IMR-90 (cell line): Measurements from ENCODE around the gene PIEZO2. TPM values are rescaled to one million over a fixed set of nuclear protein-coding genes. Genes with fewer than 3 reads are reported as not detected.

Experiments used
- ATAC-seq: fragments of 200-7000 bp; cut with Tn5 transposase; 2 replicates; pipeline ENCODE4 v1.9.1; 2020; ENCODE audit warnings: low read depth, mild to moderate bottlenecking, moderate library complexity
- BruUV-seq: library from RNA; stranded (reverse); fragments of 400-500 nt; replicated peaks from 2 replicates; lab custom pipeline; 2021; lab: Mats Ljungman, UMichigan
- CTCF ChIA-PET: fragments of 300-600 bp; formaldehyde crosslinking; extraction: SDS; loops from one replicate; lab custom pipeline; 2021; ENCODE audit warnings: antibody characterized with exemption; lab: Yijun Ruan, JAX
- POLR2A ChIA-PET: fragments of 300-600 bp; sonication (Branson Sonifier 250); formaldehyde crosslinking; loops from one replicate; lab custom pipeline; 2022; ENCODE audit warnings: antibody characterized with exemption; ENCODE audit not compliant: unreplicated experiment; lab: Charles Lee
- DNase-seq: peaks from one replicate; pipeline ENCODE4 v3.0.0; 2013
- H2AFZ ChIP-seq: replicated peaks from 2 replicates; pipeline ENCODE3; 2013; ENCODE audit warnings: low read length, mild to moderate bottlenecking; ENCODE audit not compliant: poor library complexity
- H2AK5ac ChIP-seq: 2 replicates; pipeline ENCODE4 v1.6.1; 2013; ENCODE audit warnings: low read depth, low read length, inconsistent platforms
- H2AK9ac ChIP-seq: replicated peaks from 2 replicates; pipeline ENCODE3; 2013; ENCODE audit warnings: mild to moderate bottlenecking, low read depth, low read length, moderate library complexity; ENCODE audit not compliant: poor library complexity
- H2BK120ac ChIP-seq: 2 replicates; pipeline ENCODE4 v1.6.1; 2013; ENCODE audit warnings: low read depth, low read length, inconsistent platforms
- H2BK15ac ChIP-seq: 3 replicates; pipeline ENCODE4 v1.6.1; 2013; ENCODE audit warnings: low read depth, low read length, inconsistent platforms
- H2BK20ac ChIP-seq: 2 replicates; pipeline ENCODE4 v1.6.1; 2013; ENCODE audit warnings: low read depth, mild to moderate bottlenecking, inconsistent platforms, low read length, moderate library complexity
- H2BK5ac ChIP-seq: 2 replicates; pipeline ENCODE4 v1.6.1; 2013; ENCODE audit warnings: mild to moderate bottlenecking, low read depth, low read length, inconsistent platforms; ENCODE audit not compliant: poor library complexity, severe bottlenecking
- H3K14ac ChIP-seq: replicated peaks from 2 replicates; pipeline ENCODE4 v1.6.1; 2013; ENCODE audit warnings: low read depth, low read length, inconsistent platforms
- H3K18ac ChIP-seq: 2 replicates; pipeline ENCODE4 v1.6.1; 2013; ENCODE audit warnings: low read depth, low read length, control low read depth
- H3K23ac ChIP-seq: 2 replicates; pipeline ENCODE4 v1.6.1; 2013; ENCODE audit warnings: low read depth, low read length, inconsistent platforms
- H3K27ac ChIP-seq: 2 replicates; pipeline ENCODE4 v1.5.1; 2013; ENCODE audit warnings: mild to moderate bottlenecking, control low read depth, low read length; ENCODE audit not compliant: insufficient read depth
- H3K27me3 ChIP-seq: 2 replicates; pipeline ENCODE4 v1.6.1; 2013; ENCODE audit warnings: low read length; ENCODE audit not compliant: control insufficient read depth, insufficient read depth
- H3K36me3 ChIP-seq: 2 replicates; pipeline ENCODE4 v1.6.1; 2013; ENCODE audit warnings: low read length, mixed read lengths; ENCODE audit not compliant: control insufficient read depth, insufficient read depth
- H3K4ac ChIP-seq: 2 replicates; pipeline ENCODE4 v1.6.1; 2013; ENCODE audit warnings: low read depth, low read length, inconsistent platforms
- H3K4me1 ChIP-seq: 2 replicates; pipeline ENCODE4 v1.6.1; 2013; ENCODE audit warnings: low read length, mixed read lengths; ENCODE audit not compliant: control insufficient read depth, insufficient read depth
- H3K4me2 ChIP-seq: 2 replicates; pipeline ENCODE4 v1.6.1; 2013; ENCODE audit warnings: low read depth, mild to moderate bottlenecking, control low read depth, low read length, moderate library complexity
- H3K4me3 ChIP-seq: 2 replicates; pipeline ENCODE4 v1.5.1; 2013; ENCODE audit warnings: low read depth, mild to moderate bottlenecking, control low read depth, low read length, moderate library complexity; ENCODE audit not compliant: insufficient read depth
- H3K56ac ChIP-seq: 2 replicates; pipeline ENCODE4 v1.6.1; 2013; ENCODE audit warnings: low read length, inconsistent platforms; ENCODE audit not compliant: insufficient read depth; ENCODE audit errors: extremely low read depth
- H3K79me1 ChIP-seq, 2 experiments: 2 replicates each; pipeline ENCODE4 v1.6.1; 2013; ENCODE audit warnings: low read length in 2 of 2, inconsistent platforms in 1 of 2, low read depth in 1 of 2
- H3K9ac ChIP-seq: 2 replicates; pipeline ENCODE4 v1.6.1; 2013; ENCODE audit warnings: low read depth, low read length, control low read depth
- H3K9me1 ChIP-seq: 2 replicates; pipeline ENCODE4 v1.6.1; 2013; ENCODE audit warnings: low read length, inconsistent platforms; ENCODE audit not compliant: insufficient read depth
- H3K9me3 ChIP-seq: 2 replicates; pipeline ENCODE4 v1.6.1; 2013; ENCODE audit warnings: low read length; ENCODE audit not compliant: control insufficient read depth, insufficient read depth
- H4K20me1 ChIP-seq: 2 replicates; pipeline ENCODE4 v1.6.1; 2013; ENCODE audit warnings: low read length, inconsistent platforms; ENCODE audit not compliant: insufficient read depth
- H4K5ac ChIP-seq: 2 replicates; pipeline ENCODE4 v1.6.1; 2013; ENCODE audit warnings: mild to moderate bottlenecking, low read depth, low read length, control low read depth
- H4K8ac ChIP-seq, 2 experiments: 2 replicates each; pipeline ENCODE4 v1.6.1; 2013; ENCODE audit warnings: low read depth in 2 of 2, low read length in 2 of 2, control low read depth in 1 of 2, inconsistent platforms in 1 of 2
- H4K91ac ChIP-seq: 2 replicates; pipeline ENCODE4 v1.6.1; 2013; ENCODE audit warnings: low read depth, low read length, inconsistent platforms; ENCODE audit not compliant: insufficient read depth
- BHLHE40 ChIP-seq: fragments of 150-350 bp; IDR thresholded peaks from 2 replicates; pipeline ENCODE4 v1.6.1; 2016; ENCODE audit warnings: mild to moderate bottlenecking, low read depth, low read length
- CEBPB ChIP-seq: IDR thresholded peaks from 2 replicates; pipeline ENCODE4 v1.6.1; 2012; ENCODE audit warnings: low read depth, low read length, improper control_type of control experiment
- CHD1 ChIP-seq: IDR thresholded peaks from 2 replicates; pipeline ENCODE4 v1.6.1; 2012; ENCODE audit warnings: low read depth, low read length, improper control_type of control experiment
- CTCF ChIP-seq: conservative IDR thresholded peaks from 2 replicates; pipeline ENCODE4 v1.5.1; 2012; ENCODE audit warnings: mild to moderate bottlenecking, low read depth, low read length, improper control_type of control experiment
- ELK1 ChIP-seq: fragments of 150-350 bp; IDR thresholded peaks from 2 replicates; pipeline ENCODE4 v1.6.1; 2016; ENCODE audit warnings: low read depth, mild to moderate bottlenecking, low read length, moderate library complexity, borderline replicate concordance
- FOS ChIP-seq: fragments of 150-350 bp; IDR thresholded peaks from 2 replicates; pipeline ENCODE4 v1.6.1; 2016; ENCODE audit warnings: low read depth, low read length
- MAFK ChIP-seq: IDR thresholded peaks from 2 replicates; pipeline ENCODE4 v1.6.1; 2012; ENCODE audit warnings: low read depth, low read length, improper control_type of control experiment
- MAZ ChIP-seq: IDR thresholded peaks from 2 replicates; pipeline ENCODE4 v1.6.1; 2012; ENCODE audit warnings: low read depth, mild to moderate bottlenecking, low read length, improper control_type of control experiment, moderate library complexity, borderline replicate concordance
- MXI1 ChIP-seq: IDR thresholded peaks from 2 replicates; pipeline ENCODE4 v1.6.1; 2012; ENCODE audit warnings: low read depth, mild to moderate bottlenecking, low read length, moderate library complexity, borderline replicate concordance
- POLR2A ChIP-seq: IDR thresholded peaks from 2 replicates; pipeline ENCODE4 v1.6.1; 2012; ENCODE audit warnings: mild to moderate bottlenecking, low read depth, low read length
- RAD21 ChIP-seq: IDR thresholded peaks from 2 replicates; pipeline ENCODE4 v1.6.1; 2012; ENCODE audit warnings: low read length, improper control_type of control experiment
- RCOR1 ChIP-seq: IDR thresholded peaks from 2 replicates; pipeline ENCODE4 v1.6.1; 2012; ENCODE audit warnings: mild to moderate bottlenecking, low read length, improper control_type of control experiment; ENCODE audit not compliant: insufficient replicate concordance
- RFX5 ChIP-seq: IDR thresholded peaks from 2 replicates; pipeline ENCODE4 v1.8.0; 2012; ENCODE audit warnings: low read depth, mild to moderate bottlenecking, low read length, moderate library complexity
- SMC3 ChIP-seq: fragments of 150-350 bp; IDR thresholded peaks from 2 replicates; pipeline ENCODE4 v1.6.1; 2016; ENCODE audit warnings: low read depth, mild to moderate bottlenecking, antibody characterized with exemption, low read length, moderate library complexity
- USF2 ChIP-seq: fragments of 150-350 bp; IDR thresholded peaks from 2 replicates; pipeline ENCODE4 v1.6.1; 2017; ENCODE audit warnings: mild to moderate bottlenecking, antibody characterized with exemption, low read length, low read depth
- WGBS, 2 experiments: methylation state at CpG; one replicate each; pipeline versions ENCODE4 v1.1.5 to v1.1.7; 2013; ENCODE audit warnings: missing lambda C conversion rate in 2 of 2; ENCODE audit not compliant: insufficient read length in 1 of 2; ENCODE audit errors: extremely low coverage in 2 of 2; 5-methylcytosine and 5-hydroxymethylcytosine counted together
- dilution Hi-C: fragments of 300-500 bp; cut with HindIII; formaldehyde crosslinking; loops from one replicate; pipeline ENCODE4 v1.14.3; 2018; ENCODE audit warnings: low sequenced_read_pairs; ENCODE audit not compliant: unreplicated experiment
- in situ Hi-C: fragments of 300-500 bp; cut with MboI; formaldehyde crosslinking; loops from 3 replicates; pipeline ENCODE4 v1.14.3; 2019; ENCODE audit warnings: low sequenced_read_pairs, inconsistent platforms, mixed read lengths
- intact Hi-C: fragments of 100-400 bp; cut with micrococcal nuclease; formaldehyde crosslinking; loops from 2 replicates; pipeline ENCODE4 v1.10.0; 2022
- polyA plus RNA-seq, 3 experiments: library from polyadenylated mRNA; depleted of rRNA; stranded (reverse); fragments of >200 nt; gene quantifications; 2 replicates each; pipeline ENCODE4 v1.2.3, GENCODE V29; 2012; ENCODE audit warnings: low replicate concordance in 1 of 3
- total RNA-seq: library from RNA; depleted of rRNA; stranded (reverse); fragments of >200 nt; gene quantifications from 2 replicates; pipeline ENCODE4 v1.2.3, GENCODE V29; 2012

PIEZO2 gene
- total and polyA plus RNA-seq, 2 of the 4 experiments (the other 2 are of a cell fraction) = 2.4 to 4.1 TPM

DNA sequence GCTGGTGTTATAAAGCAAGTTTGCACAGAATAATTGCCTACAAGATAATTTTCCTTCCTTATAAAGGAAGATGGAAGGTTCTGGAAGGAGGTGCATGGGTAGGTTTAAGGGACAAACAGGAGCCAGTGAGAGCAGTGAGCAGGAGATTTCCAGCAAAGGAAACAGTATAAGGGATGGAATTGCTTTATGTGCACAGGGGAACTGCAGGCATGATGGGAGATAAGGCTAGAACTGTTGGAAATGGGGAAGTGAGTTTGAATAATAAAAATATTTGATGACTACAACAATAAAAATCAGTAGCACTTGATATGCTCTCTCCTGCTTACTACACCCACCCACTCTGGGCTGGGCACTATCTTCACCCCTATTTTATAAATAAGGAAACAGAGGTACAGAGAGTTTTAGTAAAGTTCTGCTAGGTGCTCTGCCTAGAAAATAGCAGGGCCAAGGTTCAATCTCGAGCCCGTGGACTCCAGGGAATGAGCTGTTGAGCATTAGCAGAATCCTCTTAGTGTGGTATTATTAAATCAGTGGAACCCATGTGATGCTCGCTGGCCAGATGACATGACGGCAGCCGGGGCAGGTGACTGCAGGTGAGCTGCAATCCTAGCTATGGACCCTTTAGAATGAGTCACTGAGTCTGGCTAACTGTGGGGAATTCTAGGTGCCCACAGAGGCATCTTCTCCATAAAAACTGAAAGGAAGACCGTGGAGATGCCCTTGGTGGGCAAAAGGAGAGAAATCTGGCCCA is 302.5 kb downstream of the PIEZO2 start:
- DNase-seq (no peak), ATAC-seq (no peak)
- peaks cover 2% of the 10 kb centered on the region; the same call in 1 of the 2 replicates for H3K36me3 ChIP-seq
- no peak overlapping the region for H2AK5ac ChIP-seq
- in situ Hi-C loops = no loop called here
- BruUV-seq = no TSS peak
- intact Hi-C loops = no loop called here
- H2AFZ ChIP-seq = no peak overlapping the region
- H2BK5ac ChIP-seq = no peak overlapping the region
- H3K4ac ChIP-seq = no peak overlapping the region
- H3K9me1 ChIP-seq = no peaks in the 10 kb centered on the region; the same call in 1 of the 2 replicates
- ChIA-PET POLR2A (no interaction called here), CTCF (interaction anchor here (1.2 kb wide), 1 partner anchor 307 kb away, joined by 4 read pairs; no protein-coding TSS in a partner anchor)
- no peak overlapping the region for H3K56ac ChIP-seq
- no peak overlapping the region for H2AK9ac ChIP-seq
- H3K9ac ChIP-seq = no peak overlapping the region
- 85% methylated on average over 4 of the region's 6 CpGs; no CpG with 5 or more reads in 1 of the 2 experiments for WGBS, 2 experiments
- H2BK15ac ChIP-seq = no peak overlapping the region
- no peak overlapping the region for H3K27ac ChIP-seq
- H3K18ac ChIP-seq = no peak overlapping the region
- no peak overlapping the region for H4K91ac ChIP-seq
- H4K5ac ChIP-seq = no peak overlapping the region
- H3K4me1 ChIP-seq = peaks cover 1% of the 10 kb centered on the region; the same call in 1 of the 2 replicates
- H3K23ac ChIP-seq = no peak overlapping the region
- H2BK20ac ChIP-seq = no peak overlapping the region
- H4K20me1 ChIP-seq = no peaks in the 10 kb centered on the region
- H3K4me2 ChIP-seq = no peak overlapping the region
- H2BK120ac ChIP-seq = no peak overlapping the region
- H3K79me1 ChIP-seq = no peaks in the 10 kb centered on the region
- no peak overlapping the region for H4K8ac ChIP-seq
- H3K14ac ChIP-seq = no peak overlapping the region
- dilution Hi-C loops = no loop called here
- no peaks in the 10 kb centered on the region for H3K27me3 ChIP-seq
- no peak overlapping the region for H3K4me3 ChIP-seq
- H3K9me3 ChIP-seq = no peaks in the 10 kb centered on the region
- no peak for TF ChIP-seq POLR2A
- no peak for TF ChIP-seq RAD21
- TF ChIP-seq MAFK = no peak
- no peak for TF ChIP-seq RCOR1
- no peak for TF ChIP-seq FOS
- no peak for TF ChIP-seq ELK1
- no peak for TF ChIP-seq CHD1
- TF ChIP-seq MAZ = no peak
- TF ChIP-seq CTCF = no peak
- TF ChIP-seq BHLHE40 = no peak
- TF ChIP-seq USF2 = no peak
- no peak for TF ChIP-seq MXI1
- no peak for TF ChIP-seq CEBPB
- no peak for TF ChIP-seq RFX5
- TF ChIP-seq SMC3 = no peak
